DND-41 (cell line): ENCODE results near the gene TSHZ3.

Source experiments
- ATAC-seq: fragments of 200-7000 bp; cut with Tn5 transposase; 3 replicates; pipeline ENCODE4 v1.9.1; 2021; ENCODE audit warnings: low read depth; ENCODE audit not compliant: insufficient read depth
- DNase-seq: peaks from one replicate; pipeline ENCODE4 v3.0.0-alpha.2; 2020
- H2AFZ ChIP-seq: 2 replicates; pipeline ENCODE4 v1.6.0; 2012; ENCODE audit warnings: low read depth, low read length
- H3K27ac ChIP-seq: 2 replicates; pipeline ENCODE4 v1.5.1; 2012; ENCODE audit warnings: low read length, inconsistent platforms
- H3K27me3 ChIP-seq: fragments of 200-600 bp; sonication (generic); 2 replicates; pipeline ENCODE4 v1.6.0; 2012; ENCODE audit warnings: low read length, mild to moderate bottlenecking, inconsistent platforms; ENCODE audit not compliant: insufficient read depth, poor library complexity
- H3K36me3 ChIP-seq: 2 replicates; pipeline ENCODE4 v1.5.1; 2012; ENCODE audit warnings: low read length, inconsistent platforms; ENCODE audit not compliant: insufficient read depth
- H3K4me1 ChIP-seq: 2 replicates; pipeline ENCODE4 v1.5.1; 2012; ENCODE audit warnings: mild to moderate bottlenecking, low read length; ENCODE audit not compliant: insufficient read depth
- H3K4me2 ChIP-seq: 2 replicates; pipeline ENCODE4 v1.6.0; 2012; ENCODE audit warnings: mild to moderate bottlenecking, moderate library complexity, low read length, inconsistent platforms; ENCODE audit not compliant: insufficient read depth
- H3K4me3 ChIP-seq, 2 experiments: fragments of 200-600 bp in 1 of 2; shearing (Covaris generic) in 1 of 2; 2 replicates each; pipeline ENCODE4 v1.5.1; 2012 to 2016; ENCODE audit warnings: inconsistent platforms in 2 of 2, low read length in 2 of 2, mild to moderate bottlenecking in 2 of 2, low read depth in 1 of 2, moderate library complexity in 1 of 2
- H3K79me2 ChIP-seq: 2 replicates; pipeline ENCODE4 v1.6.0; 2012; ENCODE audit warnings: low read length, inconsistent platforms; ENCODE audit not compliant: insufficient read depth
- H3K9ac ChIP-seq: 2 replicates; pipeline ENCODE4 v1.6.0; 2012; ENCODE audit warnings: low read depth, mild to moderate bottlenecking, inconsistent platforms, low read length, moderate library complexity
- H3K9me3 ChIP-seq: 2 replicates; pipeline ENCODE4 v1.5.1; 2012; ENCODE audit warnings: low read length, moderate library complexity, mild to moderate bottlenecking, inconsistent platforms; ENCODE audit not compliant: insufficient read depth, severe bottlenecking
- H4K20me1 ChIP-seq: 2 replicates; pipeline ENCODE4 v1.6.0; 2012; ENCODE audit warnings: low read length; ENCODE audit not compliant: insufficient read depth
- CTCF ChIP-seq: IDR thresholded peaks from 2 replicates; pipeline ENCODE4 v1.5.1; 2012; ENCODE audit warnings: borderline replicate concordance, low read length, moderate library complexity, mild to moderate bottlenecking; ENCODE audit not compliant: poor library complexity, severe bottlenecking; ENCODE audit errors: extremely low read depth
- EZH2 ChIP-seq: IDR thresholded peaks from 3 replicates; pipeline ENCODE4 v1.6.1; 2012; ENCODE audit warnings: borderline replicate concordance, low read depth, mild to moderate bottlenecking, moderate library complexity, low read length, inconsistent platforms; ENCODE audit not compliant: severe bottlenecking

TSHZ3 gene

GRCh38 chr19:31317570-31317969 lies 31.7 kb downstream of the TSHZ3 start:
- no peaks in the 10 kb centered on the region for H3K9me3 ChIP-seq
- ATAC-seq, result no peak
- H3K36me3 ChIP-seq, result no peaks in the 10 kb centered on the region
- no peaks in the 10 kb centered on the region for H3K4me1 ChIP-seq
- H3K79me2 ChIP-seq, result peaks cover 5% of the 10 kb centered on the region; the same call in 1 of the 2 replicates
- H3K27ac ChIP-seq, result no peak overlapping the region
- no peak overlapping the region for H3K4me2 ChIP-seq
- no peak overlapping the region for H3K9ac ChIP-seq
- H4K20me1 ChIP-seq, result peaks cover 46% of the 10 kb centered on the region
- H3K4me3 ChIP-seq, result no peak overlapping the region
- DNase-seq, result no peak
- no peak overlapping the region for H2AFZ ChIP-seq
- no peak for TF ChIP-seq EZH2
- TF ChIP-seq CTCF, result no peak
- H3K27me3 ChIP-seq, result no peaks in the 10 kb centered on the region

GRCh38 chr19:31317093-31317492 lies 32.1 kb downstream of the TSHZ3 start:
- DNase-seq (no peak), ATAC-seq (no peak)
- TF ChIP-seq CTCF (no peak), EZH2 (no peak)
- Histone ChIP-seq H4K20me1 (peaks cover 46% of the 10 kb centered on the region), H3K9me3 (no peaks in the 10 kb centered on the region), H3K36me3 (no peaks in the 10 kb centered on the region), H3K4me3 (no peak overlapping the region), H3K27me3 (no peaks in the 10 kb centered on the region), H3K79me2 (peaks cover 5% of the 10 kb centered on the region; the same call in 1 of the 2 replicates), H2AFZ (no peak overlapping the region), H3K9ac (no peak overlapping the region), H3K27ac (no peak overlapping the region), H3K4me1 (no peaks in the 10 kb centered on the region), H3K4me2 (no peak overlapping the region)

- Histone ChIP-seq H3K4me3 (no peak overlapping the region), H3K9ac (no peak overlapping the region), H3K9me3 (no peaks in the 10 kb centered on the region), H3K4me2 (no peak overlapping the region), H4K20me1 (peaks cover 45% of the 10 kb centered on the region), H3K4me1 (no peaks in the 10 kb centered on the region), H3K27me3 (no peaks in the 10 kb centered on the region), H2AFZ (no peak overlapping the region), H3K27ac (no peak overlapping the region), H3K79me2 (peaks cover 6% of the 10 kb centered on the region; the same call in 1 of the 2 replicates), H3K36me3 (no peaks in the 10 kb centered on the region)
- DNase-seq (no peak), ATAC-seq (no peak)
- TF ChIP-seq EZH2 (no peak), CTCF (no peak)
Measured at GRCh38 chr19:31316201-31316951, 32.9 kb downstream of the TSHZ3 start.

DNA sequence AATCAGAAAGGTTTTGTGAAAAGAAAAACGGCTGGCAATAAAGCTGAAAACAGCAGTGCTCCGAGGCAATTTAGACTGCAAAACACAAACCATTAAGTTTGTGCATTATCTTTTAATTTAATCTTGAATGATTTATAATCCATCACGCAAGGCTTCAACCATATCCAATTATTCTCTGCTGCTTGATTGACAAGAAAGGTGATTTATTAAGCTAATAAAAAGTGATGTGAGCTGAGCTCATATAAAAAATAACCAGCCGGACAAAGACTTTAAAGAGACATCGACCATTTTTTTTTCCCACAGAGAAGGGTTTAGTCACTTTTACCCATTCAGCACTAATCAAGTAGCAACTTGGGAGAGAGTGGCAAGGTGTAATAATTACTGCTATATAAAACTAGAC lies 33.6 kb downstream of the TSHZ3 start:
- TF ChIP-seq CTCF (no peak), EZH2 (no peak)
- H4K20me1 ChIP-seq, result peaks cover 37% of the 10 kb centered on the region
- no peak overlapping the region for H3K4me2 ChIP-seq
- peaks cover 7% of the 10 kb centered on the region; the same call in 1 of the 2 replicates for H3K79me2 ChIP-seq
- no peak overlapping the region for H3K27ac ChIP-seq
- no peak for DNase-seq
- ATAC-seq, result no peak
- H3K4me3 ChIP-seq, result no peak overlapping the region
- no peaks in the 10 kb centered on the region for H3K9me3 ChIP-seq
- H2AFZ ChIP-seq, result no peak overlapping the region
- H3K9ac ChIP-seq, result no peak overlapping the region
- no peaks in the 10 kb centered on the region for H3K36me3 ChIP-seq
- H3K4me1 ChIP-seq, result no peaks in the 10 kb centered on the region
- no peaks in the 10 kb centered on the region for H3K27me3 ChIP-seq
